HEK293 (cell line): ENCODE measurements around the gene ANKRD23.

Experiments
- CTCF ChIA-PET: fragments of 350-600 bp; formaldehyde crosslinking; extraction: SDS; loops from one replicate; lab custom pipeline; 2021; ENCODE audit warnings: antibody characterized with exemption; lab: Yijun Ruan, JAX
- POLR2A ChIA-PET: fragments of 300-600 bp; formaldehyde crosslinking; extraction: SDS; loops from one replicate; lab custom pipeline; 2020; ENCODE audit warnings: antibody characterized with exemption, inconsistent platforms; lab: Yijun Ruan, JAX
- H3K27ac ChIP-seq: fragments of 200-500 bp; sonication (Bioruptor generic); 2 replicates; pipeline ENCODE4 v1.5.1; 2014; ENCODE audit warnings: low read depth, low read length, control low read depth, inconsistent platforms; ENCODE audit errors: extremely low read depth
- H3K36me3 ChIP-seq, 2 experiments: fragments of 200-500 bp in 1 of 2; sonication (Bioruptor generic) in 1 of 2; 1 replicate in 1 of 2; 2 replicates in 1 of 2; pipeline ENCODE4 v1.5.1; 2014 to 2017; ENCODE audit warnings: inconsistent platforms in 2 of 2, low read length in 2 of 2; ENCODE audit not compliant: control insufficient read depth in 2 of 2, insufficient read depth in 1 of 2
- H3K4me1 ChIP-seq: fragments of 200-500 bp; sonication (Bioruptor generic); 2 replicates; pipeline ENCODE4 v1.5.1; 2014; ENCODE audit warnings: mild to moderate bottlenecking, low read length, inconsistent platforms; ENCODE audit not compliant: control insufficient read depth, insufficient read depth
- H3K4me3 ChIP-seq: 2 replicates; pipeline ENCODE4 v1.5.1; 2011; ENCODE audit warnings: low read depth, mild to moderate bottlenecking, control low read depth, low read length, moderate library complexity
- H3K9me3 ChIP-seq: fragments of 200-500 bp; sonication (Bioruptor generic); 2 replicates; pipeline ENCODE4 v1.5.1; 2014; ENCODE audit warnings: low read depth, low read length, inconsistent platforms; ENCODE audit not compliant: control insufficient read depth, insufficient read depth
- ATF2 ChIP-seq: fragments of 450-650 bp; formaldehyde crosslinking; IDR thresholded peaks from 2 replicates; pipeline ENCODE4 v1.5.1; 2016; ENCODE audit warnings: missing biosample characterization, missing genetic modification characterization, low read depth
- GLIS2 ChIP-seq: fragments of 450-650 bp; formaldehyde crosslinking; IDR thresholded peaks from 2 replicates; pipeline ENCODE4 v1.5.1; 2016; ENCODE audit warnings: missing biosample characterization, missing genetic modification characterization
- HOXC10 ChIP-seq: sonication (generic); formaldehyde crosslinking; IDR thresholded peaks from 2 replicates; pipeline ENCODE4 v1.8.1; 2023; ENCODE audit warnings: mild to moderate bottlenecking, missing genetic modification reagents
- IKZF3 ChIP-seq: fragments of 450-650 bp; IDR thresholded peaks from 2 replicates; pipeline ENCODE4 v1.5.0; 2018; ENCODE audit warnings: missing biosample characterization, mild to moderate bottlenecking, missing genetic modification characterization, moderate library complexity
- MEIS1 ChIP-seq: sonication (generic); formaldehyde crosslinking; IDR thresholded peaks from 2 replicates; pipeline ENCODE4 v1.8.1; 2022; ENCODE audit warnings: missing genetic modification reagents, mild to moderate bottlenecking, borderline replicate concordance
- MZF1 ChIP-seq: fragments of 450-650 bp; formaldehyde crosslinking; IDR thresholded peaks from 2 replicates; pipeline ENCODE4 v1.5.1; 2017; ENCODE audit warnings: missing biosample characterization, missing genetic modification characterization, borderline replicate concordance
- OVOL3 ChIP-seq: fragments of 450-650 bp; formaldehyde crosslinking; IDR thresholded peaks from 2 replicates; pipeline ENCODE4 v1.5.1; 2016; ENCODE audit warnings: missing biosample characterization, missing genetic modification characterization
- PRDM10 ChIP-seq: fragments of 450-650 bp; formaldehyde crosslinking; IDR thresholded peaks from 2 replicates; pipeline ENCODE4 v1.5.1; 2016; ENCODE audit warnings: missing biosample characterization, missing genetic modification characterization
- TCF7L2 ChIP-seq: IDR thresholded peaks from 2 replicates; pipeline ENCODE4 v1.6.1; 2011; ENCODE audit warnings: low read depth, mild to moderate bottlenecking, inconsistent platforms, low read length, moderate library complexity, borderline replicate concordance
- ZBTB48 ChIP-seq: fragments of 450-650 bp; formaldehyde crosslinking; IDR thresholded peaks from 2 replicates; pipeline ENCODE4 v1.5.1; 2016; ENCODE audit warnings: missing biosample characterization, missing genetic modification characterization
- ZNF214 ChIP-seq: fragments of 450-650 bp; formaldehyde crosslinking; IDR thresholded peaks from 2 replicates; pipeline ENCODE4 v1.5.1; 2017; ENCODE audit warnings: missing biosample characterization, mild to moderate bottlenecking, missing genetic modification characterization, borderline replicate concordance
- ZNF223 ChIP-seq: fragments of 450-650 bp; formaldehyde crosslinking; IDR thresholded peaks from 2 replicates; pipeline ENCODE4 v1.5.1; 2016; ENCODE audit warnings: missing biosample characterization, missing genetic modification characterization
- ZNF394 ChIP-seq: fragments of 450-650 bp; formaldehyde crosslinking; IDR thresholded peaks from 2 replicates; pipeline ENCODE4 v1.5.1; 2016; ENCODE audit warnings: missing biosample characterization, missing genetic modification characterization, mild to moderate bottlenecking, moderate library complexity, borderline replicate concordance
- ZNF398 ChIP-seq: fragments of 450-650 bp; formaldehyde crosslinking; IDR thresholded peaks from 2 replicates; pipeline ENCODE4 v1.5.1; 2017; ENCODE audit warnings: missing biosample characterization, missing genetic modification characterization
- ZNF426 ChIP-seq: fragments of 450-650 bp; formaldehyde crosslinking; IDR thresholded peaks from 2 replicates; pipeline ENCODE4 v1.5.1; 2017; ENCODE audit warnings: missing biosample characterization, missing genetic modification characterization, mild to moderate bottlenecking, inconsistent platforms, moderate library complexity
- ZNF48 ChIP-seq: fragments of 450-650 bp; formaldehyde crosslinking; IDR thresholded peaks from 2 replicates; pipeline ENCODE4 v1.5.1; 2016; ENCODE audit warnings: missing biosample characterization, missing genetic modification characterization
- ZNF521 ChIP-seq: fragments of 450-650 bp; formaldehyde crosslinking; IDR thresholded peaks from 2 replicates; pipeline ENCODE4 v1.5.1; 2017; ENCODE audit warnings: missing biosample characterization, mild to moderate bottlenecking, missing genetic modification characterization
- ZNF585B ChIP-seq: fragments of 450-650 bp; formaldehyde crosslinking; IDR thresholded peaks from 2 replicates; pipeline ENCODE4 v1.5.1; 2016; ENCODE audit warnings: missing biosample characterization, missing genetic modification characterization
- ZNF596 ChIP-seq: fragments of 450-650 bp; IDR thresholded peaks from 2 replicates; pipeline ENCODE4 v1.5.0; 2018; ENCODE audit warnings: missing biosample characterization, mild to moderate bottlenecking, missing genetic modification characterization, moderate library complexity
- TF ChIP-seq, protein P1 (sequence below): sonication (generic); formaldehyde crosslinking; IDR thresholded peaks from 2 replicates; pipeline ENCODE4 v1.8.1; 2022; ENCODE audit warnings: mild to moderate bottlenecking, moderate library complexity, missing genetic modification reagents
- TF ChIP-seq, protein P2 (sequence below): fragments of 450-650 bp; formaldehyde crosslinking; IDR thresholded peaks from 2 replicates; pipeline ENCODE4 v1.5.1; 2016; ENCODE audit warnings: missing biosample characterization, missing genetic modification characterization
- TF ChIP-seq, protein P3 (sequence below): fragments of 450-650 bp; IDR thresholded peaks from 2 replicates; pipeline ENCODE4 v1.5.1; 2018; ENCODE audit warnings: missing biosample characterization, mild to moderate bottlenecking, missing genetic modification characterization

The ANKRD23 gene

DNA sequence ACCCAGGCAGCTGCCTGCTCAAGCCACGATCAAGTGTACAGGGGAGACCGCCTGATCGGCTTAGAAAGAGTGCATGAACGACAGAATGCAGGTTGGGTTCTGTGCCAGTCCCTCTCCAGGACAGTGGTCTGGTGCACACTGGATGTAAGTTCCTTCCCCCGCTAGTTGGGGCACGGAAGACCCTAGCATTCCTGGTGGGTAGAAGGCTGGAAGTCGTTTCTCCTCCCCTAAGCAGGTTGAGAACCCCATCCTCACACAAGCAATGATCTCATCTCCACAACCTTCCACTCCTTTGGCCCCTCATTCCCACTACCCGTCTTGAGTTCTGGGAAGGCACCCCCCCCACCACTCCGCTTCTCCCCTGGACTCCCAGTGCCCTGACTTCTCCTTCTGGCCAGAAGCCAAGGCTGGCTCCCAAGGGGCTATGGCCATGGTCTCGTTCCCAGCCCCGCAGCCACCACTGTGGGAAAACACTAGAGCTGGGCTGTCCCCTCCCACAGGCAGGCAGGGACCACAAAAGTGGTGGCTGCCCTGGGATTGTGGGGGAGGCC is 15.4 kb upstream of the ANKRD23 start:
- ChIA-PET POLR2A (interaction anchor here (0.7 to 3.3 kb wide), 3 partner anchors 9 to 92 kb away, joined by 4 to 39 read pairs (median 21); no protein-coding TSS in a partner anchor), CTCF (interaction anchor here (1.0 to 4.1 kb wide), 7 partner anchors 9 to 252 kb away, joined by 3 to 115 read pairs (median 23); partner anchors contain the start of gene ANKRD36)
- peaks cover 0 to 42% of the 10 kb centered on the region in 2 experiments; a peak in 2 of 3 replicates for H3K36me3 ChIP-seq
- H3K9me3 ChIP-seq: no peaks in the 10 kb centered on the region
- no peak overlapping the region for H3K4me3 ChIP-seq
- no peak overlapping the region for H3K27ac ChIP-seq
- no peaks in the 10 kb centered on the region for H3K4me1 ChIP-seq
- TF ChIP-seq ZNF398 (tag by site-specific recombination): peak; percentile 59
- no peak for TF ChIP-seq OVOL3 (tag by site-specific recombination)
- no peak for TF ChIP-seq ZNF521
- TF ChIP-seq, protein P1, sequence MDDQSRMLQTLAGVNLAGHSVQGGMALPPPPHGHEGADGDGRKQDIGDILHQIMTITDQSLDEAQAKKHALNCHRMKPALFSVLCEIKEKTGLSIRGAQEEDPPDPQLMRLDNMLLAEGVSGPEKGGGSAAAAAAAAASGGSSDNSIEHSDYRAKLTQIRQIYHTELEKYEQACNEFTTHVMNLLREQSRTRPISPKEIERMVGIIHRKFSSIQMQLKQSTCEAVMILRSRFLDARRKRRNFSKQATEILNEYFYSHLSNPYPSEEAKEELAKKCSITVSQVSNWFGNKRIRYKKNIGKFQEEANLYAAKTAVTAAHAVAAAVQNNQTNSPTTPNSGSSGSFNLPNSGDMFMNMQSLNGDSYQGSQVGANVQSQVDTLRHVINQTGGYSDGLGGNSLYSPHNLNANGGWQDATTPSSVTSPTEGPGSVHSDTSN (CRISPR knock-in tag): no peak
- no peak for TF ChIP-seq ATF2 (tag by site-specific recombination)
- no peak for TF ChIP-seq MZF1 (tag by site-specific recombination)
- no peak for TF ChIP-seq ZNF596 (tag by site-specific recombination)
- no peak for TF ChIP-seq ZNF223 (tag by site-specific recombination)
- no peak for TF ChIP-seq HOXC10 (CRISPR knock-in tag)
- no peak for TF ChIP-seq ZNF426 (tag by site-specific recombination)
- TF ChIP-seq PRDM10 (tag by site-specific recombination): peak; percentile 97
- peak; percentile 69; the same call in 1 of the 2 replicates for TF ChIP-seq ZNF394 (tag by site-specific recombination)
- 0 out of 2 replicates have a peak, but pooled peaks have one; percentile 19 for TF ChIP-seq GLIS2 (tag by site-specific recombination)
- no peak for TF ChIP-seq ZNF48
- TF ChIP-seq ZNF214: no peak
- 0 out of 2 replicates have a peak, but pooled peaks have one; percentile 27 for TF ChIP-seq IKZF3 (tag by site-specific recombination)
- no peak for TF ChIP-seq TCF7L2
- TF ChIP-seq, protein P2, sequence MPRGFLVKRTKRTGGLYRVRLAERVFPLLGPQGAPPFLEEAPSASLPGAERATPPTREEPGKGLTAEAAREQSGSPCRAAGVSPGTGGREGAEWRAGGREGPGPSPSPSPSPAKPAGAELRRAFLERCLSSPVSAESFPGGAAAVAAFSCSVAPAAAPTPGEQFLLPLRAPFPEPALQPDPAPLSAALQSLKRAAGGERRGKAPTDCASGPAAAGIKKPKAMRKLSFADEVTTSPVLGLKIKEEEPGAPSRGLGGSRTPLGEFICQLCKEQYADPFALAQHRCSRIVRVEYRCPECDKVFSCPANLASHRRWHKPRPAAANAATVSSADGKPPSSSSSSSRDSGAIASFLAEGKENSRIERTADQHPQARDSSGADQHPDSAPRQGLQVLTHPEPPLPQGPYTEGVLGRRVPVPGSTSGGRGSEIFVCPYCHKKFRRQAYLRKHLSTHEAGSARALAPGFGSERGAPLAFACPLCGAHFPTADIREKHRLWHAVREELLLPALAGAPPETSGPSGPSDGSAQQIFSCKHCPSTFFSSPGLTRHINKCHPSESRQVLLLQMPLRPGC: no peak
- TF ChIP-seq, protein P3, sequence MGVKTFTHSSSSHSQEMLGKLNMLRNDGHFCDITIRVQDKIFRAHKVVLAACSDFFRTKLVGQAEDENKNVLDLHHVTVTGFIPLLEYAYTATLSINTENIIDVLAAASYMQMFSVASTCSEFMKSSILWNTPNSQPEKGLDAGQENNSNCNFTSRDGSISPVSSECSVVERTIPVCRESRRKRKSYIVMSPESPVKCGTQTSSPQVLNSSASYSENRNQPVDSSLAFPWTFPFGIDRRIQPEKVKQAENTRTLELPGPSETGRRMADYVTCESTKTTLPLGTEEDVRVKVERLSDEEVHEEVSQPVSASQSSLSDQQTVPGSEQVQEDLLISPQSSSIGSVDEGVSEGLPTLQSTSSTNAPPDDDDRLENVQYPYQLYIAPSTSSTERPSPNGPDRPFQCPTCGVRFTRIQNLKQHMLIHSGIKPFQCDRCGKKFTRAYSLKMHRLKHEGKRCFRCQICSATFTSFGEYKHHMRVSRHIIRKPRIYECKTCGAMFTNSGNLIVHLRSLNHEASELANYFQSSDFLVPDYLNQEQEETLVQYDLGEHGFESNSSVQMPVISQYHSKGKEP (tag by site-specific recombination): no peak
- no peak for TF ChIP-seq ZNF585B
- peak; percentile 72; the same call in 1 of the 2 replicates for TF ChIP-seq ZBTB48 (tag by site-specific recombination)
- no peak for TF ChIP-seq MEIS1
